Measurements from ENCODE around the gene STK11.
"Not testable (repeated sequence)": the region's sequence is repeated elsewhere in the genome, so short reads cannot be mapped to it uniquely, and the experiment has no call there.

Gene STK11

DNA sequence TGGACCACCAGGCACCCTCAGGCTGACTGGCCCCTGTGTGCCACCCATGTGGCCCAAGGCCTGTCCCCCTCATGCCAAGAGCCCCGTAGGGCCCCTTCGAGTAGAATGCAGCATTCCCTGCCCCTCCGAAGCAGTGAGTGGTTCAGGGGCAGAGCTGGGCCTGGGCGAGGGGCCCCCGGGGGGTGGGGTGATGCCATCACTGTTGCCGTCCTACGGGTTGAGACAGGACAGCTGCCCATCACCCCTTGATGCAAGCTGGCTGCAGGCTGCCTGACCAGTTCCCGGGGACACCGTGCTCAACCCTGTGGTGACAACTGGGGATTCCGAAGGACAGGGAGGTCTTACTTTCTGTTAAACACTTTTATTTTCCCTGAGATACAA lies 36.2 kb upstream of the STK11 start:
- no peak for DNase-seq

DNA sequence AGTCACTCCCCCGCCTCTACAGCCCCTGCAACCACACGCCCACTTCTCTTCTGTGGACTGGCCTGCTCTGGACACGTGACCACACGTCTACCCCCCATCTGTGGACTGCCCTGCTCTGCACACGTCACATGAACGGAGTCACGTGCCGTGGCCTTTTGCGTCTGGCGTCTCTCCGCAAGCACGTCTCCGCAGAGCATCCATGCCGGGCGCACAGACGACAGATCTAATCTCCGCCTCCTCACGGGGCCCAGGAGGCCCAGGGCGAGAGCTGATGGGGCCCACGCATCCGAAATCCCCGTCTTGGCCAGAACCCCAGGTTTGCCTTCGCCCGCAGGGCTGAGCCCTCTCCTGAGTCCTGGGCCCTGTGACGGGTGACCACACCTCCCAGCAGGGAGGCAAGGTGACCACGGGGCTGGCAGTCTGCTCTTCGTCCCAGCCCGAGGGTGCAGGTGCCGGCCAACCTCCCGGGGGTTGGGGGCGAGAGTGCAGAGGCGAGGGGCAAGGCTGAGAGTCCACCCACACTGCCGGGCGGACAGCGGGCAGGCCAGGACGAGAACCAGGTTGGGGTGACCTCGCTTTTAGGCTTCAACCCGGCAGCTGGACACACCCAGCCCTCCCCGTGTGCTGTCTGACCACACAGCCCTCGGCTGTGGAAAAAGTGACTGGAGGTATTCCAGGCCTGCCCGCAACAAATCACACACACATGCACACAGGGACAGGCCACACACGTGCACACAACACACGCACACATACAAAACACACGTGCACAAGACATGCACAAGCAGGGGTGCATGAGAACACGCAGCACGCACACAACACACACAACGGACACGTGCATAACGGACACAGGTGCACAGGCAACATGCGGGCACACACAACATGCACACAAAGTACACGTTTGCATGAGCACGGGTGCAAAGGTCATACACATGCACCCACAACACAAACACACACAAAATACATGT lies 35.4 kb upstream of the STK11 start:
- DNase-seq, result no peak

DNA sequence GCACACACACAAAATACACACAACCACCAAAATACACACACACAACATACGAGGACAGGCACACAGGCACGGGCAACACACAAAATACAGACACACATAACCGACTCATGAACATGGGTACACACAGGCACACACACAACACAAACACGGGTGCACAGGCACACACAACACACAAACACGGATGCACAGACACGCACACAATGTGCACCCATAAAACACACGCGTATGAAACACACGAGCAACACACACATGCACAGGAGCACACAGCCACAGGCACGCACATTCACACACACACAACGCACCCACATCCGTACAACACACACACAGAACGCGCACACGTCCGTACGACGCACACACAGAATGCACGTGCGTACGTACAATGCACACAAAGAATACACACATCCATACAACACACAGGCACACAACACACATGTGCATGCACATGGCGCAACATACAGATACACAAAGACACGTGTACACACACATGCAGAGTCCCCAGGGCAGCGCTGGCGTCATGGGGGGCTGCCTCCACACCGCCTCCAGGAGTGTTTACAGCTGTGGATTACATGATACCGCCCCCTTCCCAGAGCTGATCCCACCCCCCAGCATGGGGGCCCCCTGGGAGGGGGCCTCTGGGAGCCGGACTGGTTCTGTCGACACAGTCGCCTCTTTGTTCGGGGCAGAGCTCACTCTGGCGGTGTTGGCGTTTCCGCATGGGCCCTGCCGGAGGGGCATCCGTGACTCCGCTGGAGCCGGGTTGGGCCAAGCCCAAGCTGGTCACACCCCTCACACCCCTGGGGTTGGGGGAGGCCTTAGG lies 34.4 kb upstream of the STK11 start:
- no peak for DNase-seq

DNA sequence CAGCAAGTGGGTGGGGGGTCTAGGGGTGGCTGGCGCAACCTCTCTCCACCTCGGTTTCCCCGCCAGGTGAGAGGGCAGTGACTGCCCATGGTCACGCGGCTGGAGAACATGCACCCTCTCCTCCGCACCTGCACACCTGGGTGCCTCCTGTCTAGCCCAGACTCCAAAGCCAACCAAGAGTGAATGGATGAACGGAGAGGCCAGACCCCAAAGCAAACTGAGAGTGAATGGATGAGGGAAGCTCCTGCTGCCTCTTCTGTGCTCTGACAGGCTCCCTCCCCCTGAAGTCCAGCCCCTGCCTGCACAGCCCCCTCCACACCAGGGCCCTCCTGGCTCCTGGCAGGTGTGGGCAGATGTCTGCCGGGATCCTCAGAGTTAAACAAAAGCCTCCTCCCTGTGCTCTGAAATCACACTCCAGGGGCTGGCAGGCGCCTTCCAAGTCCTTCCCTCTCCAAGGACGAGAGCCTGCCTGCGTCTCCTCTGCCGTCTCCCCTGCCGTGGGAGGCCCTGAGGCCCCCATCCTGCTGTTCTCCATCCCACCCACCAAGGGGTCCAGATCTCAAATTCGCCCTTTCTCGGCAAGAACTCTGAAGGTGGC lies 33.7 kb upstream of the STK11 start:
- DNase-seq, result no peak

DNA sequence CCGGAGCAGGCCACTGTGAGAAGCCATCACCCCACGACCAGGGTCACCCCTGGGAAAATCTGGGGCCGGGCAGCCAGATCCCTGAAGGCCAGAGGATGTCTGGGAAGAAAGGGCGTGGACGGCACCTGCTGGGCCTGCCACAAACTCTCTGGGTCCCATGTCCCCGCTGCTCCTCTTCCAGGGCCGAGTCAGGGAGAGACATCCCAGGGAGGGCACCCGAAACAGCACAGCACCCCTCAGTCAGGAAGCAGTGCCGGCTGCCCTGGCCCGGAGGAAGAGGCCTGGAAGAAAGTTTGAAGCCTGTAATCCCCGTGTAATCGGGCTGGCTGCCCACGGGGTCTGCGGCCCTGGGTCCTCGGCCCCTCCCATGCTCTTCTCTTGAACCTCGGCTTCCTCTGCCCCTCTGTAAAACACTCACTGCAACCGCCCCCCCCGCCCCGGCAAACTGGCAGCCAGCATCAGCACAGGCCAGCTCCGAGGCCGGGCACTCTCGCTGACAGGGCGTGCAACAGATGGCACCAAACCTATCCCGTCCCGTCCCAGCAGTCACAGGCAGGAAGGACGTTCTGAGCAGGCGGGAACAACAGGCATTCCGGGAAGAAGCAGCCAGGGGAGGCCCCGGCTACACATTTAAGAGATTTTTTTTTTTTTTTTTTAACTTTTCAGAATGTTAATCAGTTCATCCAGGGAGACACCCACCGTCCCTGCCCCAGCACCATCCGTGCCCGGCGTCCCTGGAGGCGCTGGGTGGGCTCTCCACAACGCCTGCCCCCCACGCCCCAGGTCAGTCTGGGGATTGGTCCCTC lies 33.0 kb upstream of the STK11 start:
- DNase-seq, result no peak

DNA sequence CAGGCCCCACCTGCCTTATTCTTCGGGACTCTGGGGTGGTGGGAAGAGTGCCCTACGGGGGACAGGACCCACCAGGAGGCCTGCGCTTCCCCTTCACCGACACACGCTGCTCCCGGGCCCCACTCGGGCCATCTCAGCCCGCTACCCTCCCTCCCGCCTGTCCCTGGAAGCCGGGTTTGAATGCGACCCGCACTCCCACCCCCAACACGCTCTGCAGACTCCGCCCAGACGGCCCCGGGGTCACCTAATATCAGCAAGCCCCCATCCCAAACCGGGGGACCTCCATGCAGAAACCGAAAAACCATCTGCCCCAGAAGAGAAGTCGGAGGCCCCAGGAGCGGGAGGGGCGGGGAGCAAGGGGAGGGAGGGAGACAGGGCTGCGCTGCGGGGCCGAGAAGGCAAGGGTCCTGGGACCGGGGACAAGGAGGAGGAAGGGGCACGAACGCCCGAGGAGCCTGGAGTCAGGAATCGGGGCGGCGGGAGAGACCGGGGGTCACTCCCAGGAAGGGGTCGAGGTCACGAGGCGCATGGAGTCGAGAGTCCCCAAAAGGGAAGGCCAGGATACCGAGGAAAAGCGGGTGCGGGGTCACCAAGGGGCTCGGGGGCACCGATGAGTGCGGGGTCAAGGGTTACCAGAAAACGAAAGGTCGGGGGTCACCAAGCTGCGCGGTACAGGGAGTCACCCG lies 32.3 kb upstream of the STK11 start:
- DNase-seq, result no peak

DNA sequence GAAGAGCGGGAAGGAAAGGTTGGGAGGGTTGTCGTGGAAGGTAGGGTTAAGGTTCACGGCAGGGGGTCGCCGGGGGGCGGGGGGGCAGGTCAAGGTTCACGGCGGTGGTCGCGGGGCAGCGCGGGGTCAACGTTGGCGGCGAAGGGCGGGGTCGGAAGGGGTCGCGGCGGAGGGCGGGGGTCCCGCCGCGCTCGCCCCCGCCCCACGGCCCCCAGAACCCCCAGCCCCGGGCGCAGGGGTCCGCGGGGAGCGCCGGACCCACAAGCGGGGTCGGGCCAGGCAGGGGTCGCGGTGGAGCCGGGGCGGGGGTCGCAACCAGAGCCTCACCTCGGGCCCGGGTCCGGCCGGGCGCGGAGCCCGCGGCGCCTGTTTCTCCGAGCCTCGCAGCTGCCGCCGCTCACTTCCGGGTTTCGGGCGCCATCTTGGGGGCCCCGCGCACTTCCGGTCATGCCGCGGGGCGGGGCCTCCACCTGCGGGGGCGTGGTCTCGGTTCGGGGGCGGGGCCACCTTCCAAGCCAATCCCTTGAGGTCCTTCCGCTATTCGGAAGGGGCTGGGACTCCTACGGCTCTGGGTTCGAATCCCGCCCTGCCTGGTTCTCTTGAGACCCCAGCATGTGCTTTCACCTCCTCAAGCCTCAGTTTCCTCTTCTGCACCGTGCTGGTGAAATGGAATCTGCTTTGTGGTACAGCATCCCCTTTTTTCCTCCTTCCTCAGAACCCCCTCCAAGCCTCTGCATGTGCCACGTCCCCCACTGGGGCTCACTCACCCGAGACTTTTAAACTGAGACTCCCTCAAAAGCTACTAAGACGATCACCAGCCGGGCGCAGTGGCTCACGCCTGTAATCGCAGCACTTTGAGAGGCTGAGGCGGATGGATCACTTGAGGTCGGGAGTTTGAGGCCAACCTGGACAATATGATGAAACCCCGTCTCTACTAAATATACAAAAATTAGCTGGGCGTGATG lies 31.5 kb upstream of the STK11 start, which contains the start of gene SBNO2:
Gene SBNO2 (minus strand): TSS at position 424 of the 965 bp plus-strand sequence. CDS start 19,992 bp downstream, outside the sequence.
- DNase-seq, result peak; percentile 64

DNA sequence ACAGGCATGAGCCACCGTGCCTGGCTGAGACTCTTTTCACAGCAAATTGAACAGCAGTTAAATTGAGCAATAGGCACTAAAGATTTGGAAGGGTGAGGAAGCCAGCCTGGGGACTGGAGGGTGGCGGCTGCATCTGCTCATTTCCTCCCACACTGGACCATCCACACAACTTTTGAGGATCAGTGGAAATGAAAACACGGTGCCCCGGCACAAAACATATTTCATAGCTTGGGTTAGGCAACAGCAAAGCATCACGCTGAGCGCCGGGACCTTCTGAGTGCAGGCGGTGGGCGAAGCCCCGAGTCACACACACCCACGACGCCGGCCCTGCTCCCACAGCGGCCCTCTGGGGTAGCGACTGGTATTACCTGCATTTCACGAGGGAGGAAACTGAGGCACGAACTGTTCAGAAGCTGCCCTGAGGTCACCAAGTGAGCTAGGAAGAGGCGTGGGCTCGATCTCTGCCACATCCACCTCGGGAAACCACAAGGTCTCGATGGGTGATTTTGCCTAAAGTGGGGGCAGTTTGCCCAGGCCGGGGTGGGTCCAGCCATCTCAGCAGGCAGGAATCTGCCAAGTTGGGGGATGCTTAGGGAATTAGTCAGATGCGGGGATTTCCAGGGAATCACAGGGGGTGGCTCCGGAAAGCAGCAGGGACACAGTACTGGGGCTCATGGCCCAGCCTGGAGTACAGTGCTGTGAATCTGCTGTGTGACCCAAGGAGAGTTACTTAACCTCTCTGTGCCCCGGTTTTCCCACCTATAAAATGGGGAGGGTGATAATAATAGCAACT lies 28.1 kb upstream of the STK11 start:
- DNase-seq, result no peak

DNA sequence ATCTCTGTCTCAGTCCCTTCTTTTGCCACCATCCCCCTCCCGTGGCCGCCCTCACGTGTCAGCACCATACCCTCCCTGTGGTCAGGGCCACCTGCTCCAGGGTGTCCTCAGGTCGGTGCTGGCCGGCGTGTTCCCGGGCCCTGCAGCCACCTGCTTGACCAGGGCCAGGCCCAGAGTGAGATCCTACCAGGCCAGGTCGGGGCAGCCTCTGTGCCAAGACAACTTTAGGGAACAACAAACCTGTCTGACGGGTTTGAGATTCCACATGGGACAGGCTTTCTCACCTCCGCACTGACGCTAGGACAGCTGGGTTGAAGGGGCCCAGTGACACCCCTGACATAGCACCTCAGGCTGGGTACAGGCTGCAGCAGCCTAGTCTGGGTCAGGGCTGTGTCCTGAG lies 24.0 kb upstream of the STK11 start:
- no peak for DNase-seq

DNA sequence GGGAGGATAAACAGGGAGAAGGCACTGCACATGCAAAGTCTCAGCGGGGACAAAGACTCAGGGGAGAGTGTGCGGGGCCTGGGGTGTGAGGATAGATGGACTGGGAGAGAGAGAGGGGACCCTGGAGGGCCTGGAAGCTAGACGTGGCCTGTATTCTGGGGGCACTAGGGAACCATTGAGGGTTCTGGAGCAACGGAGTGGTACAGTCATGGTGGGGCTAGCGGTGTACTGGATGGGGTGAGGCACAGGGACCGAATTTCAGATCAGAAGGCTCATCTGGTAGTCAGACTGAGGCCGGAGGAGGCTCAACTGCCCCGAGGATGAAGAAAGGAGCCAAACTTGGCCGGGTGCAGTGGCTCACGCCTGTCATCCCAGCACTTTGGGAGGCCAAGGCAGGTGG lies 23.5 kb upstream of the STK11 start:
- DNase-seq, result no peak

DNA sequence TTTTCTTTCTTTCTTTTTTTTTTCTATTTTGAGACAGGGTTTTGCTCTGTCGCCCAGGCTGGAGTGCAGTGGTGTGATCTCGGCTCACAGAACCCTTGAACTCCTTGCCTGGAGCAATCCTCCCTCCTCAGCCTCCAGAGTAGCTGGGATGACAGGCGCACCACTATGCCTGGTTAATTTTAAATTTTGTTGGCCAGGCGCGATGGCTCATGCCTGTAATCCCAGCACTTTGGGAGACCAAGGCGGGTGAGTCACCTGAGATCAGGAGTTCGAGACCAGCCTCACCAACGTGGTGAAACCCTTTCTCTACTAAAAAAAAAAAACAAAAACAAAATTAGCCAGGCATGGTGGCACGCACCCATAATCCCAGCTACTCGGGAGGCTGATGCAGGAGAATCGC lies 22.9 kb upstream of the STK11 start:
- no peak for DNase-seq

DNA sequence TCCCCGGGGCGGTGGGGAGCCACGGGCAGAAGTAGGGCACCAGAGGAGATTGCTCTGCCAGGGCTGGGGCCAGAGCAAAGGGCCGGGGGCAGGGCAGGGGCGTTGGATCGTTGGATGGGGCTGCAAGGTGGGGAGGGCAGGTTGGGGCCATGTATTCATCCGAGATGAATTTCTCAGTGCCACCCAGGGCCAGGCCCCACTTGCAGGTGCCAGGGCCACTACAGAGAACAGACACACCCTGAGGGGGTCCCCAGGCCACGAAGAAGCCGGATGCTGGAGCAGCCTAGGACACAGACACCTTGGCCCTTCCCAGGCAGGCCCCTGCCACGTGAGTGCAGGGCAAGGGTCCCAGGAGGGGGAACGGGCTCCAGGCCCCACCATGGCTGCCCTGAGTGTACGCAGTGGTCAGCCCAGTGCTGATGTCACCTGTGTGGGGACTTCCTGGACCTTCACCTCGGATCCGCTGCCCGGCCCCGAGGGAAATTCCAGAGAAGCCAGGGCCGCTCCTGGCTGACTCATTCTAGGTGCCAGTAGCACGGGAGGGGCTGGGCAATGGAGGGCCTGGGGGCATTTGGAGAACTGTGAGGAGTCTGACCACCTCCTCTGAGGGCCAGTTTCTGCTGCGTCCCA lies 21.9 kb upstream of the STK11 start:
- no peak for DNase-seq

DNA sequence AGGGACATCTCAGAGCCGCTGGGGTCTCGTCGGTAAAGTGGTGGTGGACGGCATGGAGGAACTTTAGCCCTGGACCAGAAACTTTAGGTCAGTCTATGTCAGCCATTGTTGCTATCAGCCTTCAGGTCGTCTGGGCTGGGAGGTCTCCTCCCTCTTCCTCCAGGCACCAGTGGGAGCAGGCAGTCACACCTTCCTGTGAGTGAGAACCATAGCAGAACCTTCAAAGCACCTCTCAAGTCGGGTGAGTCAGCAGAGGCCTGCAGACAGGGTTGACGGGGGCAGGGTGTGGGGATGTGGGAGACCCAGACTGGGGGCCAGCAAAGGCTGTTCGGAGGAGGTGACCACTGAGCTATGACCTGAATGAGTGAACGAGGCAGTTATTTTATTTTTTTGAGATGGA lies 16.2 kb upstream of the STK11 start:
- no peak for DNase-seq

DNA sequence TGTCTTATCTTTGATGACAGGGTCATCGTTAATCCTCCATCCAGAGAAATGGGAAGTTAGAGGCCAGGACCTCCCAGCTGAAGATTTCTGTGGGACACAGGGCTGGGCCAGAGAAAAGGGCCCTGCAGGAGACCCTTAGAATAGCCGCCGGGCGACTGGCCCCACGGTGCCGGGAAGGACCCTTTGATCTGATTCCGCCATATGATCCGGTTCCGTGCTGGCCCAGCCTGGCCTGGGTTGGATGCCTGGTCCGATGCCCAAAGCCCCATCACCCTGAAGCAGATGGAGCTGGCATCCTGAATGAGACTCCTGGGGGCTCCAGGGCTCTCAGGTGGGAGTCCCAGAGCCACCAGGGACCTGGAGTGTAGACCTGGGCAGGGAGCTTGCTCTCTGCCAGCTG lies 6.0 kb upstream of the STK11 start:
- no peak for DNase-seq

DNA sequence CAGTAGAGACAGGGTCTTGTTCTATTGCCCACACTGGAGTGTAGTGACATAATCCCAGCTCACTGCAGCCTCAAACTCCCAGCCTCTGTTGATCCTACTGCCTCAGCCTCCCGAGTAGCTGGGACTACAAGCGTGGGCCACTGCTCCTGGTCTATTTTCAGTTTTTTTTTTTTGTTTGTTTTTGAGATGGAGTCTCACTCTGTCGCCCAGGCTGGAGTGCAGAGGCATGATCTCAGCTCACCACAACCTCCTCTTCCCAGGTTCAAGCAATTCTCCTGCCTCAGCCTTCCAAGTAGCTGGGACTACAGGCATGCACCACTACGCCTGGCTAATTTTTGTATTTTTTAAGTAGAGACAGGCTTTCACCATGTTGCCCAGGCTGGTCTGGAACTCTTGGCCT lies 5.0 kb upstream of the STK11 start:
- DNase-seq, result not testable (repeated sequence)

DNA sequence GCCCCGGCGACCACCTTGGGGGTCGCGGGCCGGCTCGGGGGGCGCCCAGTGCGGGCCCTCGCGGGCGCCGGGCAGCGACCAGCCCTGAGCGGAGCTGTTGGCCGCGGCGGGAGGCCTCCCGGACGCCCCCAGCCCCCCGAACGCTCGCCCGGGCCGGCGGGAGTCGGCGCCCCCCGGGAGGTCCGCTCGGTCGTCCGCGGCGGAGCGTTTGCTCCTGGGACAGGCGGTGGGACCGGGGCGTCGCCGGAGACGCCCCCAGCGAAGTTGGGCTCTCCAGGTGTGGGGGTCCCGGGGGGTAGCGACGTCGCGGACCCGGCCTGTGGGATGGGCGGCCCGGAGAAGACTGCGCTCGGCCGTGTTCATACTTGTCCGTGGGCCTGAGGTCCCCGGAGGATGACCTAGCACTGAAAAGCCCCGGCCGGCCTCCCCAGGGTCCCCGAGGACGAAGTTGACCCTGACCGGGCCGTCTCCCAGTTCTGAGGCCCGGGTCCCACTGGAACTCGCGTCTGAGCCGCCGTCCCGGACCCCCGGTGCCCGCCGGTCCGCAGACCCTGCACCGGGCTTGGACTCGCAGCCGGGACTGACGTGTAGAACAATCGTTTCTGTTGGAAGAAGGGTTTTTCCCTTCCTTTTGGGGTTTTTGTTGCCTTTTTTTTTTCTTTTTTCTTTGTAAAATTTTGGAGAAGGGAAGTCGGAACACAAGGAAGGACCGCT lies 729 bp downstream of the STK11 start:
- DNase-seq, result no peak

DNA sequence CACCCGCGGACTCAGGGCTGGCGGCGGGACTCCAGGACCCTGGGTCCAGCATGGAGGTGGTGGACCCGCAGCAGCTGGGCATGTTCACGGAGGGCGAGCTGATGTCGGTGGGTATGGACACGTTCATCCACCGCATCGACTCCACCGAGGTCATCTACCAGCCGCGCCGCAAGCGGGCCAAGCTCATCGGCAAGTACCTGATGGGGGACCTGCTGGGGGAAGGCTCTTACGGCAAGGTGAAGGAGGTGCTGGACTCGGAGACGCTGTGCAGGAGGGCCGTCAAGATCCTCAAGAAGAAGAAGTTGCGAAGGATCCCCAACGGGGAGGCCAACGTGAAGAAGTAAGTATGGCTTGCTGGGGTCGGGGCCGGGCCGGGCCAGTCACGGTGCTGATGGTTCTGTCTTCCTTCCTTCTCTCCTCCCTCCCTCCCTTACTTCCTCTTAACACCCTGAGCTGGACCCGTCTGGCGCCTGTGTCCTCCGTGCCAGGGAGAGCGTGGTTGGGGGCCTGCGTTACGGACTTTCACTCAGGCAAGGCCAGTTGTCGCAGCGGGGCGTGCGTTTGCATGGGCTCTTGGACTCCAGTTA lies 1.4 kb downstream of the STK11 start:
- peak; percentile 58 for DNase-seq

DNA sequence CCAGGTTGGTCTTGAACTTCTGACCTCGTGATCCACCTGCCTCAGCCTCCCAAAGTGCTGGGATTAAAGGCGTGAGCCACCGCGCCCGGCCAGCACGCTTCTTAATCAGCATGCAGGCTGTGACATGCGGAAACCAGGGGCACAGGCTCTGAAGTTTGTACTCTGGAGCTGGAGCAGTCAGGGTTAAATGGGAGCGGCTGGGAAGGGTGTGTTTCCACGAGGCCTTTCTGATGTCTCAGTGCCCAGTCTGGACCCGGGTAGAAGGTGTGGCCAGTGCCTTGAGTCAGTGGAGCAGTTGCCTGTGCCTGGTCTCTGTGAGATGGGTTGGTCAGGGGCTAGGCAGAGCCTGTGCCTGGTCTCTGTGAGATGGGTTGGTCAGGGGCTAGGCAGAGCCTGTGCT lies 3.3 kb downstream of the STK11 start:
- not testable (repeated sequence) for DNase-seq

DNA sequence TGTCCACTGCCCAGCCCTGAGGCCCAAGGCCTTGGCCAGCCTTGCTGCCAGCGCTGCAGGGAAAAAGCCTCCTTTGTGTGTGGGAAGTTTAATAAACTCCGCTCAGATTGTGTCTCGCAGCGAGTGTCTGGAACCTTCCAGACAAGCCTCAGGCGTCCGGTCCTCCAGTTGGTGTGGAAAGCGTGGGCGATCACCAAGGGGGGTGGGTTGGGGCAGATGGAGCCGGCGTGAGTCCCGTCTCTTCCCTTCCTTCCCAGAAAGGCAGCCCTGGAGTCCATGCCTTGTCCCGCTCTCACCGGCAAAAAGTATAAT lies 4.6 kb downstream of the STK11 start:
- no peak for DNase-seq

Data from KG1 (cell line).